IPS DF 6.9 (cell line): ENCODE results near the gene KHDRBS2.

ENCODE experiments used
- DNase-seq: peaks from one replicate; pipeline ENCODE4 v3.0.0-alpha.2; 2013; ENCODE audit warnings: low read depth, low spot score
- H3K27ac ChIP-seq: one replicate; pipeline ENCODE4 v1.5.1; 2013; ENCODE audit warnings: low read length, control low read depth
- H3K27me3 ChIP-seq: 2 replicates; pipeline ENCODE4 v1.6.1; 2013; ENCODE audit warnings: mild to moderate bottlenecking, low read length; ENCODE audit not compliant: control insufficient read depth, insufficient read depth
- H3K36me3 ChIP-seq: 2 replicates; pipeline ENCODE4 v1.6.1; 2013; ENCODE audit warnings: low read length; ENCODE audit not compliant: control insufficient read depth, insufficient read depth
- H3K4me1 ChIP-seq: 2 replicates; pipeline ENCODE4 v1.6.1; 2013; ENCODE audit warnings: low read length; ENCODE audit not compliant: control insufficient read depth, insufficient read depth
- H3K4me3 ChIP-seq: 2 replicates; pipeline ENCODE4 v1.5.1; 2013; ENCODE audit warnings: mild to moderate bottlenecking, low read length
- H3K9me3 ChIP-seq: 2 replicates; pipeline ENCODE4 v1.6.1; 2013; ENCODE audit warnings: low read length, inconsistent platforms; ENCODE audit not compliant: control insufficient read depth, insufficient read depth
- WGBS: extraction: QIAGEN DNeasy Blood & Tissue Kit; methylation state at CpG from one replicate; pipeline ENCODE4 v1.1.7; 2013; ENCODE audit warnings: mixed read lengths, missing lambda C conversion rate; ENCODE audit not compliant: insufficient read length, insufficient coverage; 5-methylcytosine and 5-hydroxymethylcytosine counted together

The KHDRBS2 gene

GRCh38 chr6:62192593-62192992 is 93.4 kb downstream of the KHDRBS2 start:
- Histone ChIP-seq H3K9me3 (no peaks in the 10 kb centered on the region), H3K4me1 (no peaks in the 10 kb centered on the region), H3K36me3 (no peaks in the 10 kb centered on the region), H3K4me3 (no peak overlapping the region), H3K27ac (no peak overlapping the region), H3K27me3 (no peaks in the 10 kb centered on the region)
- DNase-seq, result no peak
- WGBS, result no CpG with 5 or more reads among the region's 1 CpG

- WGBS, result no CpG with 5 or more reads among the region's 1 CpG
- H3K27ac ChIP-seq, result no peak overlapping the region
- H3K27me3 ChIP-seq, result no peaks in the 10 kb centered on the region
- H3K4me1 ChIP-seq, result no peaks in the 10 kb centered on the region
- no peak for DNase-seq
- no peaks in the 10 kb centered on the region for H3K9me3 ChIP-seq
- no peaks in the 10 kb centered on the region for H3K36me3 ChIP-seq
- H3K4me3 ChIP-seq, result no peak overlapping the region
These were observed 110.8 kb downstream of the KHDRBS2 start for GRCh38 chr6:62175195-62175594.

- no peaks in the 10 kb centered on the region for H3K36me3 ChIP-seq
- H3K4me3 ChIP-seq, result no peak overlapping the region
- DNase-seq, result no peak
- H3K4me1 ChIP-seq, result no peaks in the 10 kb centered on the region; the same call in 1 of the 2 replicates
- H3K27ac ChIP-seq, result no peak overlapping the region
- no peaks in the 10 kb centered on the region for H3K27me3 ChIP-seq
- H3K9me3 ChIP-seq, result no peaks in the 10 kb centered on the region
These were observed 111.5 kb downstream of the KHDRBS2 start for GRCh38 chr6:62174548-62174947.

GRCh38 chr6:62167736-62168135 is 118.3 kb downstream of the KHDRBS2 start:
- Histone ChIP-seq H3K4me1 (no peaks in the 10 kb centered on the region; the same call in 1 of the 2 replicates), H3K4me3 (no peak overlapping the region), H3K27me3 (no peaks in the 10 kb centered on the region), H3K27ac (no peak overlapping the region), H3K36me3 (no peaks in the 10 kb centered on the region), H3K9me3 (no peaks in the 10 kb centered on the region)
- no peak for DNase-seq
- no CpG with 5 or more reads among the region's 4 CpGs for WGBS

GRCh38 chr6:62162858-62163257 is 123.2 kb downstream of the KHDRBS2 start:
- DNase-seq, result no peak
- H3K4me1 ChIP-seq, result no peaks in the 10 kb centered on the region
- WGBS, result no CpG with 5 or more reads among the region's 4 CpGs
- no peaks in the 10 kb centered on the region for H3K9me3 ChIP-seq
- H3K36me3 ChIP-seq, result no peaks in the 10 kb centered on the region
- H3K27ac ChIP-seq, result no peak overlapping the region
- no peaks in the 10 kb centered on the region for H3K27me3 ChIP-seq
- H3K4me3 ChIP-seq, result no peak overlapping the region

- H3K36me3 ChIP-seq, result no peaks in the 10 kb centered on the region
- H3K4me3 ChIP-seq, result no peak overlapping the region
- H3K9me3 ChIP-seq, result no peaks in the 10 kb centered on the region
- H3K4me1 ChIP-seq, result no peaks in the 10 kb centered on the region
- H3K27ac ChIP-seq, result no peak overlapping the region
- H3K27me3 ChIP-seq, result no peaks in the 10 kb centered on the region
- no peak for DNase-seq
- no CpG with 5 or more reads among the region's 3 CpGs for WGBS
These were observed 133.2 kb downstream of the KHDRBS2 start for GRCh38 chr6:62152796-62153195.

- Histone ChIP-seq H3K4me1 (no peaks in the 10 kb centered on the region), H3K4me3 (no peak overlapping the region), H3K27ac (no peak overlapping the region), H3K9me3 (no peaks in the 10 kb centered on the region), H3K27me3 (no peaks in the 10 kb centered on the region), H3K36me3 (no peaks in the 10 kb centered on the region)
- peak; percentile 33 for DNase-seq
- no CpG with 5 or more reads among the region's 3 CpGs for WGBS
These were observed 135.9 kb downstream of the KHDRBS2 start for GRCh38 chr6:62150048-62150663.

- Histone ChIP-seq H3K27ac (no peak overlapping the region), H3K36me3 (no peaks in the 10 kb centered on the region), H3K4me1 (no peaks in the 10 kb centered on the region), H3K4me3 (no peak overlapping the region), H3K9me3 (no peaks in the 10 kb centered on the region), H3K27me3 (no peaks in the 10 kb centered on the region)
- WGBS, result no CpG with 5 or more reads among the region's 4 CpGs
- no peak for DNase-seq
These were observed 138.8 kb downstream of the KHDRBS2 start for GRCh38 chr6:62146954-62147853.

- no peaks in the 10 kb centered on the region; the same call in 1 of the 2 replicates for H3K4me1 ChIP-seq
- no peaks in the 10 kb centered on the region; the same call in 1 of the 2 replicates for H3K9me3 ChIP-seq
- no CpG with 5 or more reads among the region's 1 CpG for WGBS
- no peaks in the 10 kb centered on the region; the same call in 1 of the 2 replicates for H3K36me3 ChIP-seq
- no peak for DNase-seq
- H3K27me3 ChIP-seq, result no peaks in the 10 kb centered on the region
- H3K27ac ChIP-seq, result no peak overlapping the region
- no peak overlapping the region for H3K4me3 ChIP-seq
These were observed 156.9 kb downstream of the KHDRBS2 start for GRCh38 chr6:62129127-62129526.

- no peak for DNase-seq
- Histone ChIP-seq H3K4me3 (no peak overlapping the region), H3K36me3 (no peaks in the 10 kb centered on the region), H3K4me1 (no peaks in the 10 kb centered on the region), H3K9me3 (no peaks in the 10 kb centered on the region), H3K27ac (no peak overlapping the region), H3K27me3 (no peaks in the 10 kb centered on the region)
- WGBS, result no CpG with 5 or more reads among the region's 1 CpG
These were observed 166.6 kb downstream of the KHDRBS2 start for GRCh38 chr6:62119401-62119800.
